HG03432 (cell line): Measurements from ENCODE around the gene GPR153.

Experiments used
- ATAC-seq: cut with Tn5 transposase; IDR thresholded peaks from one replicate; pipeline ENCODE4 v1.9.1; 2021; ENCODE audit warnings: mild to moderate bottlenecking, moderate library complexity; ENCODE audit not compliant: unreplicated experiment

GPR153 gene

GRCh38 chr1:6270401-6270800, 9.5 kb upstream of the GPR153 start:
- ATAC-seq = no peak

- ATAC-seq = no peak
These were observed 9.0 kb upstream of the GPR153 start for GRCh38 chr1:6269720-6270400.

- ATAC-seq = no peak
These were observed 8.4 kb upstream of the GPR153 start for GRCh38 chr1:6269296-6269695.

- ATAC-seq = no peak
These were observed 7.5 kb upstream of the GPR153 start for GRCh38 chr1:6268415-6268814.

- ATAC-seq = no peak
These were observed 6.9 kb upstream of the GPR153 start for GRCh38 chr1:6267686-6268322.

DNA sequence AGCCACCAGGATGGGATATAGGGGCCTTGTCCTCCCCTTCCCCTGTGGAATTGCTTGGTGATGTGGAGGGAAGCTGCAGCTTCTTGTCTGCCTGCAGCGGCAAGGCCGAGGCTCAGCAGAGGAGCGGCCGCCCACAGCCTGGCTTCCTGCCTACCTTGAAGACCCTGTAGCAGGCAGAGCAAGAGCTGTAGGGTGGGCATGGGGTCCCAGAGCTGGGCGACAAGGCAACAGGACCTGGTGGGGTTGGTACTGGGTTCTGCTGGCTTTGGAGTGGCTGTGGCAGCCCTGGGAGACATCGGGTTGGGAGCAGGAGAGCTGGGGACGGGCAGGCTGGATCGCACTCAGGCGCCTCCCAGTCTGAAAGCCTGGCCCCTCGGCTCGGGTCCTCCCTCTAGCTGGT, 5.7 kb upstream of the GPR153 start:
- no peak for ATAC-seq

- ATAC-seq = no peak
These were observed 4.3 kb upstream of the GPR153 start for GRCh38 chr1:6265151-6265550.

GRCh38 chr1:6263716-6264115, 2.8 kb upstream of the GPR153 start:
- ATAC-seq = no peak

GRCh38 chr1:6262555-6263420, 1.9 kb upstream of the GPR153 start:
- no peak for ATAC-seq

DNA sequence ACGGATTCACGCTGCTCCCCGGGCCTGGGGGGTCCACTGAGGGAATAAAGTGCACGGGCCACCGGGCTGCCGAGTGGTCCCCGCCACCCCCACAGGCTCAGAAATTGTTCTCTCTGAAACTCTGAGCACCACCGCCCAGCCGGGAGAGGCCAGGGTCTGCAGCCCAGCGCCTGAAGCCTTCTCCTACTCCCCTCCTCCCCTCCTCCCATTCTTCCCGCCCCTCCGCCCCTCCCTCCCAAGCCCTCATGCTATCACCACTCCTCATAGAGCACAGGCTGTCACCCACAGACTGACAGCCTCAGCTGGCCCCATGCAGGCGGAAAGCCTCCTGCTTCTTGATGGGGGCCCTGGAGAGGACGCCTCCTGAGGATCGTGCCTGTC, 707 bp upstream of the GPR153 start:
- no peak for ATAC-seq

- ATAC-seq = peak; percentile 21
These were observed 414 bp downstream of the GPR153 start for GRCh38 chr1:6260433-6260934.

GRCh38 chr1:6259491-6260362, 1.2 kb downstream of the GPR153 start:
- ATAC-seq = peak; percentile 46

DNA sequence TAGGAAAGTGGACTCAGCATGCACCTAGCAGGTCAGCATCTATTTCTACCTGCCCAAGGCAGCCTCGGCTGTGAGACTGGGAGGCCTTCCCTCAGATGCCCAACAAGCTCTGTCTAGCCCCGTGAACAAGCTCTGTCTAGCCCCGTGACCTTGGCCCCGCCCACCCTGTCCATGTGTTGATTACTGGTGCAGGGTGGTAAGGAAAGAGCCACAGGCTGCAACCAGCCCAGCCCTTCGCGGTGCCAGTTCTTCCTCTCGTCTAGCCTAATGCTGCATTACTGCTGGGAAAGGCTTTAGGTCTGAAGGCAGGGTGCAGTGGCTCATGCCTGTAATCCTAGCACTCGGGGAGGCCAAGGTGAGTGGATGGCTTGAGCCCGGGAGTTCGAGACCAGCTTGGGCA, 2.2 kb downstream of the GPR153 start:
- no peak for ATAC-seq

GRCh38 chr1:6257541-6258069, 3.3 kb downstream of the GPR153 start:
- ATAC-seq = no peak

DNA sequence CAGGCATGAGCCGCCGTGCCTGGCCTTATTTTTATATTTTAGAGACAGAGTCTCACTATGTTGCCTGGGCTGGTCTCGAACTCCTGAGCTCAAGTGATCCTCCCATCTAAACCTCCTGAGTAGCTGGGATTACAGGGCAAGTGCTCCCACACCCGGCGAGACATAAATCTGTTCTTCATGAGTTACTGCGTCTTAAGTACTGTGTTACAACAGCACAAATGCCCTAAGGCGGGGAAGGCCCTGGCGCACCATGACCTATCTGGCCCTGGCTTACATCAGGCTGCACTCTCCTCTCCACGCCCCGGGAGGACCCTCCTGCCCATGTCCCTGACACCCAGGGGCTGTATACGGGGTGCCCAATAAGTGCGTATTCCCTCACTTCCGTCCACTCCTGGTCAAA, 4.3 kb downstream of the GPR153 start:
- no peak for ATAC-seq

DNA sequence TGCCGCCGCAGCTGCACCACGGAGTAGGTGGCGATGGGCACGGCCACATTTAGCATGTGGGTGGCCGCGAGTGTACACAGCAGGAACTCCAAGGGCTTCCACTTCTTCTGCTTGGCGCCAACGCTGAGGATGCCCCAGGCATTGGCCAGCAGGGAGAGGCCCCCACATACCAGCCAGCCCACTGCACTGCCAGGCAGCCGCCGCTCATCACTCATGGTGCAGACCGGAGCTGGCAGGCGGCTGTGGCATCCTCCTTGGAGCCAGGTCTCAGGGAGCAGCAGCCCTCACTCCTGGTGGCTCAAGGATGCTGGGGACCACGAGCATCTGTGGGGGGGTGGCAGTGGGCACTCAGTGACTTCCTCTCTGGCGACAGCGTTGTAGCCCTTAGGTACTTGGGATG, 6.2 kb downstream of the GPR153 start:
- no peak for ATAC-seq

DNA sequence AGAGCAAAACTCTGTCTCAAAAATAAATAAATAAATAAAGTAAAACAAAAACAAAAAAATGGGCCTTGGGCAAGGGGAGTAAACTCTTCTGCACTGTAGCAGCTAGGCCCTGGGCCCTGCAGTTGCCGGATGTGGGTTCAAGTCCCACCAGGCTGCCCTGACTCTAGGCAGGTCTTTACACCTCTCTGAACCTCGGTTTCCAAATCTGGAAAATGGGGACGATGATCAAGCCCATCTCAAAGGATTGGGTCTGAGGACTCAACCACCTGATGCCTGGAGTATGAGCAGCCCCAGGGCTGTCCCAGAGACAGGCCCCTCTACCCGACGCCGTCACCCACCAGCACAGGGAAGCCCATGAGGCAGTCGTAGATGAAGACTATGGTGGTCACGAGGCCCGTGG, 7.5 kb downstream of the GPR153 start:
- ATAC-seq = no peak

DNA sequence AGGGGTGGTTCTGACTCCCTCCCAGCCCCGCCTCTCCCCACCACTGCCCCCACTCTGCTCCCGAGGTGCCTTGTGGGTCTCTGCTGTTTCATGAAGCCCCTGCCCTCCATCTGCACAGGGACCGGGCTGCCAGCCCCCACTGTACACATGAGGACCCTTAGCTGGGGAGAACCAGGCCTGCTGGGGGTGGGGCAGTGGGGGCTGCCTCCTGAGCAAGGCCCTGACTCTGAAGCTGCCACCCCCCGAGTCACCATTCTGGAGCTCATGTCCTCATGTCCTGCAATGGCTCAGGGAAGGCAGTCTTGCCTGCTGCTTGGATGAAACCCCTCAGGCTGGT, 8.6 kb downstream of the GPR153 start:
- ATAC-seq = no peak

DNA sequence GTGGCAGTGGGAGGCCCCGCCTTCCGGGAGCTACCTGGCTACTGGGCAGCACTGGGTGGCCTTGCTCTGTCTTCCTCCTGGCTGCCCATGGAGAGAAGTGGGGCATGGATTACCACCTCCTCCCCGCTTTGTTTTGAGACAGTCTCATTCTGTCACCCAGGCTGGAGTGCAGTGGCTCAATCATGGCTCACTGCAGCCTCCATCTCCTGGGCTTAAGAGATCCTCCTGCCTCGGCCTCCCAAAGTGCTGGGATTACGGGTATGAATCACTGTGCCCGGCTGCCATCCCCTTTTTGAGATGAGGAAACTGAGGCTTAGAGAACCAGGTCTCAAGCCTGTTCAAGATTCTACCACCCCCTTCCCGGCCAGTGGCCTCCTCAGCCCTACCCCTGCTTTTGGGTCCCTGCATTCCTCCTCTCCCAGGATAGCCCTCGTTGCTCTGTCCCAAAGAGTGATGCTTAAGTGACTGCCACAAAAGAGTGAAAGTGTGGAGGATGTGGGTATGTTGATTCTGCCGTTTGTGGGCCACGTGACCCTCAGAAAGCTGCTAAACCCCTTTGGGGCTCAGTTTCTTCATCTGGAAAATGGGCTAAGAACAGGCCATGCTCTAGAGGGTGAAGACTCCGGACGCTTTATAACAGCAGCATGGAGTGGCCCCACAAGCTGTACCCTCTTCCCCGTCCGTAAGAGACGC, 9.1 kb downstream of the GPR153 start:
- ATAC-seq = no peak

GRCh38 chr1:6251233-6251632, 9.7 kb downstream of the GPR153 start:
- ATAC-seq = no peak
